ENCODE data around the gene RANBP3L. TPM values are rescaled to one million over a fixed set of nuclear protein-coding genes. Genes with fewer than 3 reads are reported as not detected.

RANBP3L gene
- total RNA-seq, 1 donor from 2014 or later, result 0.47 TPM

- DNase-seq, result no peak
- no peak for TF ChIP-seq CTCF (IDR thresholded peaks at IDR 0.05; ENCODE audit: borderline replicate concordance)
- Histone ChIP-seq H3K4me3 (no peak overlapping the region), H3K4me1 (no peaks in the 10 kb centered on the region), H3K27me3 (ENCODE audit: low read depth) (no peaks in the 10 kb centered on the region), H3K9me3 (replicated peaks) (no peaks in the 10 kb centered on the region), H3K36me3 (peaks cover 91% of the 10 kb centered on the region), H3K27ac (replicated peaks) (no peak overlapping the region)
- intact Hi-C loops (cut with micrococcal nuclease), result no loop called here
These were observed 83.7 kb downstream of the RANBP3L start for GRCh38 chr5:36217988-36218387.

- DNase-seq, result no peak
- Histone ChIP-seq H3K4me3 (no peak overlapping the region), H3K27me3 (ENCODE audit: low read depth) (no peaks in the 10 kb centered on the region), H3K9me3 (replicated peaks) (no peaks in the 10 kb centered on the region), H3K36me3 (peaks cover 91% of the 10 kb centered on the region), H3K4me1 (no peaks in the 10 kb centered on the region), H3K27ac (replicated peaks) (no peak overlapping the region)
- intact Hi-C loops (cut with micrococcal nuclease), result no loop called here
- no peak for TF ChIP-seq CTCF (IDR thresholded peaks at IDR 0.05; ENCODE audit: borderline replicate concordance)
These were observed 84.1 kb downstream of the RANBP3L start for GRCh38 chr5:36217567-36217966.

GRCh38 chr5:36215910-36216309 lies 85.8 kb downstream of the RANBP3L start:
- no peak for TF ChIP-seq CTCF (IDR thresholded peaks at IDR 0.05; ENCODE audit: borderline replicate concordance)
- H3K4me1 ChIP-seq, result no peaks in the 10 kb centered on the region
- H3K36me3 ChIP-seq, result peaks cover 91% of the 10 kb centered on the region
- no peaks in the 10 kb centered on the region for H3K27me3 ChIP-seq (ENCODE audit: low read depth)
- no peak overlapping the region for H3K4me3 ChIP-seq
- DNase-seq, result no peak
- intact Hi-C loops (cut with micrococcal nuclease), result no loop called here
- no peak overlapping the region for H3K27ac ChIP-seq (replicated peaks)
- H3K9me3 ChIP-seq (replicated peaks), result no peaks in the 10 kb centered on the region

GRCh38 chr5:36214436-36214835 lies 87.3 kb downstream of the RANBP3L start:
- Histone ChIP-seq H3K4me3 (no peak overlapping the region), H3K27ac (replicated peaks) (no peak overlapping the region), H3K36me3 (peaks cover 88% of the 10 kb centered on the region), H3K4me1 (no peaks in the 10 kb centered on the region), H3K27me3 (ENCODE audit: low read depth) (no peaks in the 10 kb centered on the region), H3K9me3 (replicated peaks) (no peaks in the 10 kb centered on the region)
- TF ChIP-seq CTCF (IDR thresholded peaks at IDR 0.05; ENCODE audit: borderline replicate concordance), result peak; percentile 26
- DNase-seq, result no peak
- intact Hi-C loops (cut with micrococcal nuclease), result no loop called here

- intact Hi-C loops (cut with micrococcal nuclease), result no loop called here
These were observed 92.0 kb downstream of the RANBP3L start for GRCh38 chr5:36209664-36210063.

More at GRCh38 chr5:36209664-36210063, 92.0 kb downstream of the RANBP3L start:
- TF ChIP-seq CTCF (IDR thresholded peaks at IDR 0.05; ENCODE audit: borderline replicate concordance), result no peak
- DNase-seq, result no peak
- Histone ChIP-seq H3K4me3 (no peak overlapping the region), H3K9me3 (replicated peaks) (no peaks in the 10 kb centered on the region), H3K36me3 (peaks cover 70% of the 10 kb centered on the region), H3K27me3 (ENCODE audit: low read depth) (no peaks in the 10 kb centered on the region), H3K27ac (replicated peaks) (no peak overlapping the region), H3K4me1 (no peaks in the 10 kb centered on the region)

Data from left ventricle myocardium inferior (tissue), 1 donor.